Measurements from ENCODE around the gene SNCG.
A peak's percentile ranks its signal among the peaks of the same experiment; 100 is the strongest.

The SNCG gene

DNA sequence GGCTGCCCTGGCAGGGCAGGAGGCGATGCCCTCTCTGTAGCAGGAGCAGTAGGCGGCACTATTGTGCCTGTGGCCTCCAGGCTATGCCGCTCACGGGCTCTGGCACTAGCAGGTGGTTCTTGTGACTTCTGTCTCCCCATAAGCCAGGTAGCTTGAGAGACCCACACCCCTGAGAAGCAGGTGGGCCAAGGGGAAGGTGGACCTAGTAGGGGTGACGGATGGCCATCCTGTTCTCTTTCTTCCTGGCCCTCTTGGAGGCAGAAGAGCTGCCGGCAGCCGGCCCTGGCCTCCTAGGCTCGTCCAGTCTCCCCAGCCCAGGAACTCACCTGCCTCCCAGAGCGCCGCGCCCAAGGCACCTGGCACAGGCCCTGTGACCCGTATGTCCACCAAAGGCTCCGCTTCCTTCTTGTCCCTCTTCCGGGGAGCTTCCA is 16.4 kb upstream of the SNCG start:
- H3K4me3 ChIP-seq (ENCODE audit: low read length), result no peak overlapping the region
- no peak for TF ChIP-seq CTCF (IDR thresholded peaks at IDR 0.05; ENCODE audit: insufficient read depth, low read depth, low read length, missing control alignments)
- DNase-seq (ENCODE audit: low read depth), result no peak

- no peak for TF ChIP-seq CTCF (IDR thresholded peaks at IDR 0.05; ENCODE audit: insufficient read depth, low read depth, low read length, missing control alignments)
- H3K4me3 ChIP-seq (ENCODE audit: low read length), result no peak overlapping the region
- no peak for DNase-seq (ENCODE audit: low read depth)
These were observed 15.7 kb upstream of the SNCG start for GRCh38 chr10:86942441-86943315.

DNA sequence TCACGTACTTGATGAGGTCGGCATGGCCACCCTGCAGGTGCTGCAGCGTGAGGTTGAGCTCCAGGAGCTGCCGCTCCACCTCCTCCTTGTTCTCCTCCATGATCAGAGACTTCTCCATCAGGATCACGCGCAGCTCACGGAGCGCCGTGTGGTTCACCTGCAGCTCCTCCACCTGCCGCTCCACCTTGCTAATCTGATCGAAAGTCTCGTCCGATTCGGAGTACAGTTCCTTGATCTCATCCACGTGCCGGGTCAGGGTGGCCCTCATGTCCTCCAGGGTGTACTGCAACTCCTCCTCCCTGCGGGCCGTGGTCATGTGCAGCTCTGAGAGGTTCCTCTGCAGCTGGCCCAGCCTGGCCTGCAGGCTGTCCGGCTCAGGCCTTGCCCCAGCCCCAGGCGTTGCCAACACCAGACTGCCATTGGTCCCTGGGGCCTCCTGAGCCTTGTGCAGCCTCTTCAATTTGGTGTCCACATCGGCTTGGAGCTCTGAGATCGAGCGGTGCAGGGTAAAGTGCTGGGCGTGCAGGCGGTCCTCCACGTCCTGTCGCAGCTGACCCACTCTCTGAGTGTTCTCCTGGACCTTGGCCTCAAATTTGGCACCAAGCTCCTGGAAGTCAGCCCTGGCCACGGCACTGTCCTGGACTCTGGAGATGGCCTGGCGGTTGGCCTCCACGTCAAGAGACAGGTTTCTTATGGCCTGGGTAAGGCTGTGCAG is 14.9 kb upstream of the SNCG start:
- TF ChIP-seq CTCF (IDR thresholded peaks at IDR 0.05; ENCODE audit: insufficient read depth, low read depth, low read length, missing control alignments), result no peak
- H3K4me3 ChIP-seq (ENCODE audit: low read length), result no peak overlapping the region
- DNase-seq (ENCODE audit: low read depth), result no peak

- no peak for DNase-seq (ENCODE audit: low read depth)
- no peak for TF ChIP-seq CTCF (IDR thresholded peaks at IDR 0.05; ENCODE audit: insufficient read depth, low read depth, low read length, missing control alignments)
- no peak overlapping the region for H3K4me3 ChIP-seq (ENCODE audit: low read length)
These were observed 14.4 kb upstream of the SNCG start for GRCh38 chr10:86944031-86944419.

DNA sequence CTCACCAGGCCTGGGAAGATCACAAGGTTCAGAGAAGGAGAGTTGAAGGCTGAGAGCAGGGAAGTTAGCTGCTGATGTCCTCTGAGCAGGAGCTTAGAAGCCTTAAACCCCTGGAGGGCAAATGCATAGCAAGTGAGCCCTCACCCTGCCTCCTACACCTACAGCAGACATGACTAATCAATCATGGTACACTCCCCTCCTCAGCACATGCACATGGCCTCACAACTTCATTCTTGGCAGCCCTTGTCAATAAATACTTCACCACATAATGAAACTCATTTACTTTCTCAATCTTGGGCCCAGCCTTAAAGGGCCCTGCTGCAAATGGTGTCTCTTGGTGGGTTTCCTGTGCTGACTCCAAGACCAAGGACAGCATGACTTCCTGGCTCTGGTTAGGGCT is 13.9 kb upstream of the SNCG start:
- DNase-seq (ENCODE audit: low read depth), result peak; percentile 75
- no peak overlapping the region for H3K4me3 ChIP-seq (ENCODE audit: low read length)
- TF ChIP-seq CTCF (IDR thresholded peaks at IDR 0.05; ENCODE audit: insufficient read depth, low read depth, low read length, missing control alignments), result no peak

DNA sequence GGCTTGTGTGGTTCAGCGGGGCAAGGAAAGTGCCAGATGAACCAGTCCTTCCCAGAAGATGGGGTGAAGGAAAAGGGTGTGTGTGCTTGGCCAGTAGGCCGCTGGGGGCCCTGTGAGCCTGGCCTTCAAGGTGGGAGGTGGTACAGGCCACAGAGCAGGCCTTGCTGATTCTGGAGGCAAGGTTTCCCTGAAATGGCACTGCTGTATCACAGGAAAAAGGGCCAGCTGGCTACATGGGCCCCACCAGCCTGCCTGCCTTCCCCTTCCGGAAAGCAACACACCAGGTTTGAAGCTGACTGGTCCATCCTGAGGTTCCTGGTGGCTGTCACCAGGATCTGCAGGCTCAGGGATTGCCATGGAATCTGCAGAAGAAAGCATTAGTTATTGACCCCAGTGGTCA is 13.5 kb upstream of the SNCG start:
- no peak for TF ChIP-seq CTCF (IDR thresholded peaks at IDR 0.05; ENCODE audit: insufficient read depth, low read depth, low read length, missing control alignments)
- H3K4me3 ChIP-seq (ENCODE audit: low read length), result no peak overlapping the region
- no peak for DNase-seq (ENCODE audit: low read depth)
